ENCODE measurements around the gene MLYCD. TPM values are rescaled to one million over a fixed set of nuclear protein-coding genes. Genes with fewer than 3 reads are reported as not detected.

Gene MLYCD
- total RNA-seq, 1 donor from 2014 or later: 2.8 TPM

GRCh38 chr16:83975590-83976260 lies 76.8 kb downstream of the MLYCD start:
- H3K9me3 ChIP-seq (ENCODE audit: insufficient read depth, low read depth, low read length): peaks cover 7% of the 10 kb centered on the region
- no peak for FAIRE-seq

More at GRCh38 chr16:83975590-83976260, 76.8 kb downstream of the MLYCD start:
- H3K27me3 ChIP-seq (ENCODE audit: insufficient read depth, low read length): no peaks in the 10 kb centered on the region
- H4K20me1 ChIP-seq (ENCODE audit: insufficient read depth, low read length): no peaks in the 10 kb centered on the region
- no peak overlapping the region for H3K9ac ChIP-seq (ENCODE audit: low read length)
- Mint-ChIP-seq H3K4me1 (ENCODE audit: low read depth, unreplicated experiment) (no peaks in the 10 kb centered on the region), H3K4me3 (ENCODE audit: unreplicated experiment) (no peak overlapping the region), H3K36me3 (ENCODE audit: low read depth, unreplicated experiment) (peaks cover 8% of the 10 kb centered on the region), H3K27me3 (ENCODE audit: low read depth, unreplicated experiment) (peaks cover 43% of the 10 kb centered on the region), H3K27ac (ENCODE audit: unreplicated experiment) (no peak overlapping the region), H3K9me3 (ENCODE audit: unreplicated experiment) (peaks cover 17% of the 10 kb centered on the region)
- no peak for DNase-seq (ENCODE audit: low read depth)
- no peaks in the 10 kb centered on the region for H3K36me3 ChIP-seq (ENCODE audit: insufficient read depth, low read length)
- no peak overlapping the region for H3K4me2 ChIP-seq (ENCODE audit: low read length)
- H3K27ac ChIP-seq (ENCODE audit: low read depth, low read length): no peak overlapping the region
- no peaks in the 10 kb centered on the region for H3K4me1 ChIP-seq (ENCODE audit: insufficient read depth, low read length)
- TF ChIP-seq EZH2 (IDR thresholded peaks at IDR 0.05; ENCODE audit: insufficient read depth, low read length): no peak
- no peak for TF ChIP-seq CTCF (IDR thresholded peaks at IDR 0.05; ENCODE audit: insufficient read depth, low read depth, low read length)
- H3K4me3 ChIP-seq (ENCODE audit: insufficient read depth, low read depth, low read length): no peak overlapping the region
- H2AFZ ChIP-seq (ENCODE audit: low read depth, low read length): no peak overlapping the region
- no peaks in the 10 kb centered on the region for H3K79me2 ChIP-seq (ENCODE audit: insufficient read depth, low read length)

Other genes starting within 250 kb of the MLYCD start
- 148 and 179 TPM in 2 replicates for gene HSBP1, start 91.1 kb upstream of the MLYCD start, total RNA-seq
- gene OSGIN1, start 54.1 kb downstream of the MLYCD start, total RNA-seq: 0.60 and 0.79 TPM in 2 replicates
- 0.32 and 1.1 TPM in 2 replicates for gene NECAB2, start 69.1 kb downstream of the MLYCD start, total RNA-seq
- gene SLC38A8, start 143.7 kb downstream of the MLYCD start, total RNA-seq: not detected in 2 replicates
- gene MBTPS1, start 217.8 kb downstream of the MLYCD start, total RNA-seq: 85.9 and 88.2 TPM in 2 replicates
- 26.5 and 29.2 TPM in 2 replicates for gene HSDL1, start 246.1 kb downstream of the MLYCD start, total RNA-seq
- 0.30 and 0.38 TPM in 2 replicates for gene DNAAF1, start 246.2 kb downstream of the MLYCD start, total RNA-seq

Measured in astrocyte (in vitro differentiated cells and primary cell).